OCI-LY3 (cell line): Measurements from ENCODE around the gene NUDT21.

ENCODE experiments used
- H2AFZ ChIP-seq: fragments of 200-600, 300-600 bp; shearing (Covaris generic); 2 replicates; pipeline ENCODE4 v1.6.0; 2014; ENCODE audit warnings: antibody characterized with exemption, low read depth, low read length
- H3K27ac ChIP-seq: fragments of 200-600, 300-600 bp; sonication (generic); 2 replicates; pipeline ENCODE4 v1.5.1; 2014; ENCODE audit warnings: mild to moderate bottlenecking, low read length, moderate library complexity, mixed read lengths
- H3K27me3 ChIP-seq: fragments of 200-600, 300-600 bp; sonication (generic); 2 replicates; pipeline ENCODE4 v1.6.1; 2014; ENCODE audit warnings: low read depth, low read length, mixed read lengths
- H3K36me3 ChIP-seq: fragments of 200-600, 300-600 bp; sonication (generic); replicated peaks from 2 replicates; pipeline ENCODE3; 2014; ENCODE audit warnings: low read depth, low read length, mixed read lengths
- H3K4me1 ChIP-seq: fragments of 300-600, 200-600 bp; sonication (generic); 2 replicates; pipeline ENCODE4 v1.6.1; 2014; ENCODE audit warnings: low read length, mixed read lengths
- H3K4me2 ChIP-seq: fragments of 200-600, 300-600 bp; sonication (generic); 2 replicates; pipeline ENCODE4 v1.6.1; 2014; ENCODE audit warnings: low read length, mixed read lengths
- H3K4me3 ChIP-seq: fragments of 300-600, 200-600 bp; sonication (generic); 2 replicates; pipeline ENCODE4 v1.5.1; 2014; ENCODE audit warnings: antibody characterized with exemption, mild to moderate bottlenecking, low read length, moderate library complexity
- H3K79me2 ChIP-seq: fragments of 300-600, 200-600 bp; shearing (Covaris generic); 2 replicates; pipeline ENCODE4 v1.6.1; 2014; ENCODE audit warnings: mild to moderate bottlenecking, low read length, mixed read lengths
- H3K9ac ChIP-seq: fragments of 300-600, 200-600 bp; shearing (Covaris generic); 2 replicates; pipeline ENCODE4 v1.6.0; 2014; ENCODE audit warnings: mild to moderate bottlenecking, low read length, moderate library complexity
- H3K9me3 ChIP-seq: fragments of 200-600, 300-600 bp; shearing (Covaris generic); 2 replicates; pipeline ENCODE4 v1.6.1; 2014; ENCODE audit warnings: low read length, mixed read lengths; ENCODE audit not compliant: insufficient read depth
- H4K20me1 ChIP-seq: fragments of 200-600, 300-600 bp; sonication (generic); 2 replicates; pipeline ENCODE4 v1.6.1; 2016; ENCODE audit warnings: low read length, mixed read lengths; ENCODE audit not compliant: insufficient read depth
- CTCF ChIP-seq: fragments of 200-600, 300-600 bp; sonication (generic); IDR thresholded peaks from 2 replicates; pipeline ENCODE4 v1.5.1; 2014; ENCODE audit warnings: antibody characterized with exemption, low read length, low read depth
- EZH2phosphoT487 ChIP-seq: fragments of 200-600 bp; shearing (Covaris generic); IDR thresholded peaks from 2 replicates; pipeline ENCODE4 v1.6.1; 2018; ENCODE audit warnings: antibody characterized with exemption, mixed run types, low read depth

NUDT21 gene

GRCh38 chr16:56448005-56448404, 3.1 kb downstream of the NUDT21 start:
- H3K4me2 ChIP-seq, result no peak overlapping the region; the same call in 1 of the 2 replicates
- TF ChIP-seq CTCF, result no peak
- no peak for TF ChIP-seq EZH2phosphoT487
- no peaks in the 10 kb centered on the region for H3K9me3 ChIP-seq
- no peak overlapping the region for H2AFZ ChIP-seq
- no peaks in the 10 kb centered on the region for H3K27me3 ChIP-seq
- peaks cover 71% of the 10 kb centered on the region for H3K79me2 ChIP-seq
- no peak overlapping the region for H3K27ac ChIP-seq
- no peak overlapping the region for H3K9ac ChIP-seq
- H4K20me1 ChIP-seq, result peaks cover 37% of the 10 kb centered on the region
- peaks cover 27% of the 10 kb centered on the region for H3K36me3 ChIP-seq
- peaks cover 29% of the 10 kb centered on the region for H3K4me1 ChIP-seq
- no peak overlapping the region for H3K4me3 ChIP-seq

- H3K27me3 ChIP-seq, result no peaks in the 10 kb centered on the region
- H3K27ac ChIP-seq, result no peak overlapping the region
- no peak overlapping the region for H3K4me3 ChIP-seq
- peaks cover 23% of the 10 kb centered on the region for H3K4me1 ChIP-seq
- peaks cover 37% of the 10 kb centered on the region for H4K20me1 ChIP-seq
- H3K4me2 ChIP-seq, result no peak overlapping the region
- H3K9ac ChIP-seq, result no peak overlapping the region
- peaks cover 31% of the 10 kb centered on the region for H3K36me3 ChIP-seq
- H3K79me2 ChIP-seq, result peaks cover 64% of the 10 kb centered on the region
- TF ChIP-seq EZH2phosphoT487 (no peak), CTCF (no peak)
- no peaks in the 10 kb centered on the region for H3K9me3 ChIP-seq
- no peak overlapping the region for H2AFZ ChIP-seq
These were observed 3.8 kb downstream of the NUDT21 start for GRCh38 chr16:56447286-56447685.

GRCh38 chr16:56438038-56438437, 13.1 kb downstream of the NUDT21 start:
- no peaks in the 10 kb centered on the region for H3K27me3 ChIP-seq
- no peak overlapping the region for H3K9ac ChIP-seq

GRCh38 chr16:56436258-56436657, 14.9 kb downstream of the NUDT21 start:
- TF ChIP-seq CTCF, result no peak
- no peak for TF ChIP-seq EZH2phosphoT487
- no peak overlapping the region for H3K9ac ChIP-seq
- H3K27me3 ChIP-seq, result no peaks in the 10 kb centered on the region
- H3K79me2 ChIP-seq, result no peaks in the 10 kb centered on the region; the same call in 1 of the 2 replicates
- H2AFZ ChIP-seq, result no peak overlapping the region
- no peaks in the 10 kb centered on the region for H3K4me1 ChIP-seq
- peaks cover 68% of the 10 kb centered on the region for H3K36me3 ChIP-seq
- H3K9me3 ChIP-seq, result no peaks in the 10 kb centered on the region
- no peak overlapping the region for H3K27ac ChIP-seq
- peaks cover 4% of the 10 kb centered on the region; the same call in 1 of the 2 replicates for H4K20me1 ChIP-seq
- H3K4me2 ChIP-seq, result no peak overlapping the region
- H3K4me3 ChIP-seq, result no peak overlapping the region

More at GRCh38 chr16:56438038-56438437, 13.1 kb downstream of the NUDT21 start:
- Histone ChIP-seq H3K9me3 (no peaks in the 10 kb centered on the region), H4K20me1 (peaks cover 4% of the 10 kb centered on the region; the same call in 1 of the 2 replicates), H3K79me2 (peaks cover 3% of the 10 kb centered on the region; the same call in 1 of the 2 replicates), H3K4me2 (no peak overlapping the region), H3K4me1 (no peaks in the 10 kb centered on the region), H3K27ac (no peak overlapping the region), H3K36me3 (peaks cover 68% of the 10 kb centered on the region), H3K4me3 (no peak overlapping the region), H2AFZ (no peak overlapping the region)
- TF ChIP-seq CTCF, result no peak
- no peak for TF ChIP-seq EZH2phosphoT487
